ENCODE results near the gene ZNF496. TPM values are rescaled to one million over a fixed set of nuclear protein-coding genes. Genes with fewer than 3 reads are reported as not detected.
"Not testable (repeated sequence)": the region's sequence is repeated elsewhere in the genome, so short reads cannot be mapped to it uniquely, and the experiment has no call there.

ZNF496 gene
- total RNA-seq, 1 donor from 2014 or later: 91.8 TPM

GRCh38 chr1:247291833-247292561, 39.7 kb downstream of the ZNF496 start:
- Histone ChIP-seq H3K4me3 (ENCODE audit: low read depth, low read length) (no peak overlapping the region), H3K36me3 (ENCODE audit: control insufficient read depth, insufficient read depth, low read length) (no peaks in the 10 kb centered on the region), H3K27me3 (ENCODE audit: control insufficient read depth, insufficient read depth, low read length) (no peaks in the 10 kb centered on the region)
- no peak for DNase-seq (ENCODE audit: low read depth)
- no peak for TF ChIP-seq CTCF (IDR thresholded peaks at IDR 0.05; ENCODE audit: insufficient read depth, low read length, poor library complexity, severe bottlenecking)

- TF ChIP-seq CTCF (IDR thresholded peaks at IDR 0.05; ENCODE audit: insufficient read depth, low read length, poor library complexity, severe bottlenecking): no peak
- DNase-seq (ENCODE audit: low read depth): no peak
- H3K4me3 ChIP-seq (ENCODE audit: low read depth, low read length): no peak overlapping the region
- H3K27me3 ChIP-seq (ENCODE audit: control insufficient read depth, insufficient read depth, low read length): no peaks in the 10 kb centered on the region
- no peaks in the 10 kb centered on the region for H3K36me3 ChIP-seq (ENCODE audit: control insufficient read depth, insufficient read depth, low read length)
Observed at GRCh38 chr1:247291161-247291560, 40.5 kb downstream of the ZNF496 start.

DNA sequence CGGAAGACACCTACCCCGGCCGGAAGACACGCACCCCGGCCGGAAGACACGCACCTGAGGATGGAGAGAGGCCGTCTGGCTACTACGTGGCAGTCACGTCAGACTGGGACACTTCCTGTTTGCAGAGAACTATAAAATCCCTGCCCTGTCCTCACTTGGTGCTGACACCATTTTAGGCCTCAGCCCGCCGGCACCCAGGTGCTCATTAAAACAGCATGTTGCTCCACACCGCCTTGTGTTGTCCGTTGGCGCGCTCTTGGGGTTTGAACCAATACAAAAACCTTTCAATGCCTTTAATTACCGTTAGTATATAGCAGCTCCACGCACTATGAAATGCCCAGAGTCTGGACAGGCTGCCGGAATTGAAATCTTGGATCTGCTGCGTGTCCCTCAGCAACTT, 41.1 kb downstream of the ZNF496 start:
- no peak overlapping the region for H3K4me3 ChIP-seq (ENCODE audit: low read depth, low read length)
- H3K27me3 ChIP-seq (ENCODE audit: control insufficient read depth, insufficient read depth, low read length): no peaks in the 10 kb centered on the region
- no peak for TF ChIP-seq CTCF (IDR thresholded peaks at IDR 0.05; ENCODE audit: insufficient read depth, low read length, poor library complexity, severe bottlenecking)
- H3K36me3 ChIP-seq (ENCODE audit: control insufficient read depth, insufficient read depth, low read length): no peaks in the 10 kb centered on the region
- DNase-seq (ENCODE audit: low read depth): no peak

- H3K4me3 ChIP-seq (ENCODE audit: low read depth, low read length); H3K36me3 ChIP-seq (ENCODE audit: control insufficient read depth, insufficient read depth, low read length); DNase-seq (ENCODE audit: low read depth): not testable (repeated sequence)
Observed at GRCh38 chr1:247289274-247289892, 42.3 kb downstream of the ZNF496 start.

GRCh38 chr1:247288341-247288740, 43.3 kb downstream of the ZNF496 start:
- no peak for DNase-seq (ENCODE audit: low read depth)

More at GRCh38 chr1:247289274-247289892, 42.3 kb downstream of the ZNF496 start:
- H3K27me3 ChIP-seq (ENCODE audit: control insufficient read depth, insufficient read depth, low read length): not testable (repeated sequence)

DNA sequence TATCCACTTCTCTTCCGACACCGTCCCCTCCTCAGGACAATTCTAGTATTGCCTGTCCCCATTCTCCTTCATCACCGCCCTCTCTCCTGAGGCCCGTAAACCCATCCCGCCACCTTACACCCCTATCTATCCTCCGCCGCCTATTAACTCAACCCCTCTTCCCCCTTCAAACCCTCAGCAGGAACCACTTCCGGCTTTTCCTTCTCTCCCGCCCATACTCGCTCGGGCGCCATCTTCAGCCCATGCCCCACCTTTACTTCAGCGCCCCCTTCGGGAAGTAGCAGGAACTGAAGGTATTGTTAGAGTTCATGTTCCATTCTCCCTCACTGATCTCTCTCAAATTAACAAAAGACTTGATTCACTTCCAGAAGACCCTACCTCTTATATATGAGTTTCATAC, 44.2 kb downstream of the ZNF496 start:
- Histone ChIP-seq H3K4me3 (ENCODE audit: low read depth, low read length) (no peak overlapping the region), H3K36me3 (ENCODE audit: control insufficient read depth, insufficient read depth, low read length) (no peaks in the 10 kb centered on the region), H3K27me3 (ENCODE audit: control insufficient read depth, insufficient read depth, low read length) (no peaks in the 10 kb centered on the region)
- no peak for TF ChIP-seq CTCF (IDR thresholded peaks at IDR 0.05; ENCODE audit: insufficient read depth, low read length, poor library complexity, severe bottlenecking)
- DNase-seq (ENCODE audit: low read depth): no peak

More at GRCh38 chr1:247288341-247288740, 43.3 kb downstream of the ZNF496 start:
- Histone ChIP-seq H3K4me3 (ENCODE audit: low read depth, low read length) (no peak overlapping the region), H3K27me3 (ENCODE audit: control insufficient read depth, insufficient read depth, low read length) (no peaks in the 10 kb centered on the region), H3K36me3 (ENCODE audit: control insufficient read depth, insufficient read depth, low read length) (no peaks in the 10 kb centered on the region)
- TF ChIP-seq CTCF (IDR thresholded peaks at IDR 0.05; ENCODE audit: insufficient read depth, low read length, poor library complexity, severe bottlenecking): no peak
